PC-3 (cell line): ENCODE measurements around the gene CEBPA. TPM values are rescaled to one million over a fixed set of nuclear protein-coding genes. Genes with fewer than 3 reads are reported as not detected.

ENCODE experiments used
- ATAC-seq: fragments of 200-7000 bp; cut with Tn5 transposase; 2 replicates; pipeline ENCODE4 v1.9.1; 2020; ENCODE audit warnings: mild to moderate bottlenecking, moderate library complexity
- BruUV-seq: library from RNA; stranded (reverse); fragments of 400-500 nt; replicated peaks from 2 replicates; lab custom pipeline; 2021; lab: Mats Ljungman, UMichigan
- CTCF ChIA-PET: fragments of 300-600 bp; sonication (Branson Sonifier 250); formaldehyde crosslinking; loops from one replicate; lab custom pipeline; 2022; ENCODE audit warnings: antibody characterized with exemption; lab: Charles Lee
- POLR2A ChIA-PET: fragments of 300-600 bp; sonication (Branson Sonifier 250); formaldehyde crosslinking; loops from one replicate; lab custom pipeline; 2022; ENCODE audit warnings: antibody characterized with exemption; ENCODE audit not compliant: unreplicated experiment; lab: Charles Lee
- DNase-seq: peaks from one replicate; pipeline ENCODE4 v3.0.0-alpha.2; 2015
- H2AFZ ChIP-seq: fragments of 300-600 bp; sonication (generic); 2 replicates; pipeline ENCODE4 v1.6.0; 2016; ENCODE audit warnings: antibody characterized with exemption, low read length
- H3F3A ChIP-seq: fragments of 300-600 bp; sonication (generic); one replicate; pipeline ENCODE4 v1.6.0; 2017; ENCODE audit warnings: antibody characterized with exemption, low read length, control low read depth, mild to moderate bottlenecking; ENCODE audit not compliant: unreplicated experiment
- H3K27ac ChIP-seq: fragments of 300-600 bp; sonication (generic); 2 replicates; pipeline ENCODE4 v1.5.1; 2016; ENCODE audit warnings: mild to moderate bottlenecking, low read length
- H3K27me3 ChIP-seq: fragments of 300-600 bp; sonication (generic); 2 replicates; pipeline ENCODE4 v1.6.1; 2016; ENCODE audit warnings: low read length, mixed read lengths
- H3K36me3 ChIP-seq: fragments of 300-600 bp; sonication (generic); 2 replicates; pipeline ENCODE4 v1.6.1; 2016; ENCODE audit warnings: low read depth, mixed run types, low read length, mixed read lengths
- H3K4me1 ChIP-seq: fragments of 300-600 bp; sonication (generic); 2 replicates; pipeline ENCODE4 v1.5.1; 2016; ENCODE audit warnings: low read length; ENCODE audit not compliant: insufficient read depth
- H3K4me2 ChIP-seq: fragments of 300-600 bp; sonication (generic); 2 replicates; pipeline ENCODE4 v1.6.0; 2016; ENCODE audit warnings: low read length
- H3K4me3 ChIP-seq: fragments of 300-600 bp; sonication (generic); 2 replicates; pipeline ENCODE4 v1.5.1; 2016; ENCODE audit warnings: mild to moderate bottlenecking, low read length, mixed read lengths
- H3K79me2 ChIP-seq: fragments of 300-600 bp; sonication (generic); 2 replicates; pipeline ENCODE4 v1.6.1; 2017; ENCODE audit warnings: low read length, mixed read lengths
- H3K9ac ChIP-seq: fragments of 300-600 bp; sonication (generic); 2 replicates; pipeline ENCODE4 v1.6.0; 2016; ENCODE audit warnings: mild to moderate bottlenecking, low read length
- H3K9me2 ChIP-seq: fragments of 300-600 bp; sonication (generic); replicated peaks from 2 replicates; pipeline ENCODE4 v1.6.1; 2016; ENCODE audit warnings: mixed run types, low read length, mixed read lengths
- H3K9me3 ChIP-seq: fragments of 300-600 bp; sonication (generic); 2 replicates; pipeline ENCODE4 v1.6.1; 2016; ENCODE audit warnings: low read length, mixed read lengths
- H4K20me1 ChIP-seq: fragments of 300-600 bp; sonication (generic); 2 replicates; pipeline ENCODE4 v1.6.1; 2016; ENCODE audit warnings: low read length, mixed read lengths
- EZH2 ChIP-seq: fragments of 300-600 bp; sonication (generic); IDR thresholded peaks from one replicate; pipeline ENCODE4 v1.6.1; 2017; ENCODE audit warnings: antibody characterized with exemption, mild to moderate bottlenecking, low read length; ENCODE audit not compliant: unreplicated experiment
- EZH2phosphoT487 ChIP-seq: fragments of 300-600 bp; sonication (generic); IDR thresholded peaks from 2 replicates; pipeline ENCODE4 v1.6.1; 2018; ENCODE audit warnings: mild to moderate bottlenecking, antibody characterized with exemption, low read length, borderline replicate concordance
- intact Hi-C: fragments of 100-400 bp; cut with micrococcal nuclease; formaldehyde crosslinking; loops from 2 replicates; pipeline ENCODE4 v1.9.0; 2023
- total RNA-seq: library from RNA; depleted of rRNA; stranded (reverse); fragments of >200 nt; gene quantifications from 2 replicates; pipeline ENCODE4 v1.2.3, GENCODE V29; 2014
- TF ChIP-seq, protein P1 (sequence below): fragments of 300-600 bp; sonication (generic); conservative IDR thresholded peaks from 2 replicates; pipeline ENCODE4 v1.5.1; 2017; ENCODE audit warnings: antibody characterized with exemption, low read depth, mild to moderate bottlenecking, low read length

Gene CEBPA
- total RNA-seq, 1 experiment from 2014 or later = 2.9 TPM

DNA sequence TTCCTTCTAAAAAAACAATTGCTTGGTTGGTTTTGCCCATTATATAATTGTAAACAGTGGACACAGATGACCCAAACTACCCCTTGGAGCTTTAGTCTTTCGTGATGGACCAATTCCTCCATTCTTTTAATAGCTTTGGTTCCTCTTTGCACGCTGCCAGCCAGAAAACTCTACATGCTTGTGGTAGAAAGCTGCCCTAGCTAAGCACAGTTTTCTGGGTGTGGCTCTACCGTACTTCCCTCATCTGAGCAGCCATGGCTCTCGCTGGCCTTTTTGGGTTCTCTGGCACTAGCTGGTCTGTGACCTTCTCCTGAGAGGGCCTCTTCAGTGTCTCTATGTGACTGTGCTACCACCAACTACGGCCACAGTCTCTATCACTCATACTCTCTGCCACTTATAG, 29.9 kb upstream of the CEBPA start:
- Histone ChIP-seq H3K4me1 (no peaks in the 10 kb centered on the region), H3K79me2 (no peaks in the 10 kb centered on the region), H3K4me2 (no peak overlapping the region), H2AFZ (no peak overlapping the region), H3K9me3 (no peaks in the 10 kb centered on the region), H3K27ac (no peak overlapping the region), H3K9ac (no peak overlapping the region), H4K20me1 (no peaks in the 10 kb centered on the region), H3K36me3 (no peaks in the 10 kb centered on the region), H3K4me3 (no peak overlapping the region), H3K9me2 (no peaks in the 10 kb centered on the region), H3K27me3 (no peaks in the 10 kb centered on the region), H3F3A (no peaks in the 10 kb centered on the region)
- no peak for ATAC-seq
- DNase-seq = no peak
- POLR2A ChIA-PET = interaction anchor here (0.5 kb wide), 1 partner anchor 73 kb away, joined by 4 read pairs; no protein-coding TSS in a partner anchor
- BruUV-seq = no TSS peak
- CTCF ChIA-PET = no interaction called here
- TF ChIP-seq EZH2 (no peak), EZH2phosphoT487 (no peak)
- TF ChIP-seq, protein P1, sequence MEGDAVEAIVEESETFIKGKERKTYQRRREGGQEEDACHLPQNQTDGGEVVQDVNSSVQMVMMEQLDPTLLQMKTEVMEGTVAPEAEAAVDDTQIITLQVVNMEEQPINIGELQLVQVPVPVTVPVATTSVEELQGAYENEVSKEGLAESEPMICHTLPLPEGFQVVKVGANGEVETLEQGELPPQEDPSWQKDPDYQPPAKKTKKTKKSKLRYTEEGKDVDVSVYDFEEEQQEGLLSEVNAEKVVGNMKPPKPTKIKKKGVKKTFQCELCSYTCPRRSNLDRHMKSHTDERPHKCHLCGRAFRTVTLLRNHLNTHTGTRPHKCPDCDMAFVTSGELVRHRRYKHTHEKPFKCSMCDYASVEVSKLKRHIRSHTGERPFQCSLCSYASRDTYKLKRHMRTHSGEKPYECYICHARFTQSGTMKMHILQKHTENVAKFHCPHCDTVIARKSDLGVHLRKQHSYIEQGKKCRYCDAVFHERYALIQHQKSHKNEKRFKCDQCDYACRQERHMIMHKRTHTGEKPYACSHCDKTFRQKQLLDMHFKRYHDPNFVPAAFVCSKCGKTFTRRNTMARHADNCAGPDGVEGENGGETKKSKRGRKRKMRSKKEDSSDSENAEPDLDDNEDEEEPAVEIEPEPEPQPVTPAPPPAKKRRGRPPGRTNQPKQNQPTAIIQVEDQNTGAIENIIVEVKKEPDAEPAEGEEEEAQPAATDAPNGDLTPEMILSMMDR = no peak
- intact Hi-C loops = no loop called here

DNA sequence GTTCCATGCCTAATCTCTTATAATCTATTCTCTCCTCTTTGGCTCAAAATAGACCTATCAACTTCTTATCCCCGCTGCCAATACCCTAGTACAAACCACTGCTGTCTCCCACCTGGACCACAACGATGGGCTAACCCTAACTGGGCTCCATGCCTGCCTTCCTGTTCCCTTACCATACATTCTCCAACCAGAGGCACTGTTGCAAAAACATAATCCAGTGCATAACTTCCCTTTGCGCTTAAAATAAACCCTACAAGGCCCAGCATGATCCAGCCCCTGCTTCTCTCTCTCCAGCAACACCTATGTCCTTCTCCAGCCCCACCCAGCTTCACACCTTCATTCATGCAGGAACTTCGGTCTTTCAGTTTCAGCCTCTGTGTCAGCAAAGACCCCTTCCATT, 27.4 kb upstream of the CEBPA start:
- H2AFZ ChIP-seq = no peak overlapping the region
- CTCF ChIA-PET = no interaction called here
- no peak overlapping the region for H3K9ac ChIP-seq
- no peaks in the 10 kb centered on the region for H3K36me3 ChIP-seq
- no peaks in the 10 kb centered on the region for H3K9me3 ChIP-seq
- H3K4me2 ChIP-seq = no peak overlapping the region
- no peaks in the 10 kb centered on the region for H3K4me1 ChIP-seq
- H3K4me3 ChIP-seq = no peak overlapping the region
- ATAC-seq (no peak), DNase-seq (no peak)
- H3K27me3 ChIP-seq = no peaks in the 10 kb centered on the region
- no peaks in the 10 kb centered on the region for H3K79me2 ChIP-seq
- no TSS peak for BruUV-seq
- TF ChIP-seq, protein P1 = no peak
- no peaks in the 10 kb centered on the region for H3K9me2 ChIP-seq
- H3K27ac ChIP-seq = no peak overlapping the region
- no peaks in the 10 kb centered on the region for H4K20me1 ChIP-seq
- H3F3A ChIP-seq = no peaks in the 10 kb centered on the region
- intact Hi-C loops = no loop called here
- POLR2A ChIA-PET = no interaction called here

DNA sequence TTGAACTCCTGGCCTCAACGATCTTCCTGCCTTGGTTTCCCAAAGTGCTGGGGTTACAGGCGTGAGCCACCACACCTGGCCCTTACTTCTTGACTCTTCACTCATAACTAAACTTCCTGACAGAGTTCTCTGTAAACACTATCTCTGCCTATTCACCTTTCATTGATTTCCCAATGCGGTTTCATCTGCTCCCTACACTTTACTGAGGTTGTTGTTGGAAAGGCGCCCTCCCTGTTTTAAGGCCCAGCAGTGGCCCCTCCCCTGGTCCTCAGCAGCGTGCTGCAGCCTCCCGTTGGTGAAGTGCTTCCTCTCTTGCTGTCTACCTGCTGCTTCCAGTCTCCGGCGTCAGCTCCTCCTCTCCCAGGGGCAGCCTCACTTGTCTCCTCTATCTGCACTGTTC, 26.7 kb upstream of the CEBPA start:
- DNase-seq (no peak), ATAC-seq (no peak)
- Histone ChIP-seq H2AFZ (no peak overlapping the region), H3K36me3 (no peaks in the 10 kb centered on the region), H3K27me3 (no peaks in the 10 kb centered on the region), H3K4me1 (no peaks in the 10 kb centered on the region), H3K4me3 (no peak overlapping the region), H3K79me2 (no peaks in the 10 kb centered on the region), H3K4me2 (no peak overlapping the region), H3K9ac (no peak overlapping the region), H3K9me3 (no peaks in the 10 kb centered on the region), H4K20me1 (no peaks in the 10 kb centered on the region), H3K27ac (no peak overlapping the region), H3K9me2 (no peaks in the 10 kb centered on the region), H3F3A (no peaks in the 10 kb centered on the region)
- TF ChIP-seq EZH2phosphoT487 (no peak), EZH2 (no peak)
- TF ChIP-seq, protein P1 = no peak
- CTCF ChIA-PET = no interaction called here
- BruUV-seq = no TSS peak
- intact Hi-C loops = no loop called here
- POLR2A ChIA-PET = no interaction called here
